Stimulated activated CD4-positive, alpha-beta T cell treated with anti-CD3 and anti-CD28 coated beads, TNF-alpha, amount 100 ng/mL, for 24 hours (primary cell): ENCODE data around the gene JMJD8.

ENCODE experiments used
- DNase-seq, 3 experiments: peaks; one replicate each; pipeline ENCODE4 v3.0.0-alpha.2; 2020; ENCODE audit warnings: low read depth in 3 of 3

JMJD8 gene

DNA sequence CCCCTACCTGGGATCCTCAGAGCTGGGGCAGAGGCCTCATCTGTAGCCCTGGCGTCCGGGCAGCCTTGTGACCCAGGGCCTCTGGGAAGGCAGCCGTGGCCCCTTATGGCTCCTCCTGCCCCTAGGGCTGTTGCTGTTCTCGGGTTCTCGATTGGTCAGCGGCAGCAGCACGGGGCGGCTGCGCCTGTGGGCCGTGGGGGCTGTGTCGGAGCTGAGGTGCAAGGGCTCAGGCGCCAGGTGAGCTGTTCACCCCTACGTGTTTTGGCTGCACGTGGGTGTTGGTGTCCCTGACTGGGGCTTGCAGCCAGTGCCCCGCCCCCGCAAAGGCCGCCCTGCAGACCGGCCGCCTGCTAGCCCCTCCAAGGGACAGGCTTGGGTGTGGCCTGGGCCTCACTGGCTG, 22.0 kb downstream of the JMJD8 start:
- DNase-seq = no peak

- DNase-seq = no peak
Measured at GRCh38 chr16:661184-661821, 22.8 kb downstream of the JMJD8 start.

DNA sequence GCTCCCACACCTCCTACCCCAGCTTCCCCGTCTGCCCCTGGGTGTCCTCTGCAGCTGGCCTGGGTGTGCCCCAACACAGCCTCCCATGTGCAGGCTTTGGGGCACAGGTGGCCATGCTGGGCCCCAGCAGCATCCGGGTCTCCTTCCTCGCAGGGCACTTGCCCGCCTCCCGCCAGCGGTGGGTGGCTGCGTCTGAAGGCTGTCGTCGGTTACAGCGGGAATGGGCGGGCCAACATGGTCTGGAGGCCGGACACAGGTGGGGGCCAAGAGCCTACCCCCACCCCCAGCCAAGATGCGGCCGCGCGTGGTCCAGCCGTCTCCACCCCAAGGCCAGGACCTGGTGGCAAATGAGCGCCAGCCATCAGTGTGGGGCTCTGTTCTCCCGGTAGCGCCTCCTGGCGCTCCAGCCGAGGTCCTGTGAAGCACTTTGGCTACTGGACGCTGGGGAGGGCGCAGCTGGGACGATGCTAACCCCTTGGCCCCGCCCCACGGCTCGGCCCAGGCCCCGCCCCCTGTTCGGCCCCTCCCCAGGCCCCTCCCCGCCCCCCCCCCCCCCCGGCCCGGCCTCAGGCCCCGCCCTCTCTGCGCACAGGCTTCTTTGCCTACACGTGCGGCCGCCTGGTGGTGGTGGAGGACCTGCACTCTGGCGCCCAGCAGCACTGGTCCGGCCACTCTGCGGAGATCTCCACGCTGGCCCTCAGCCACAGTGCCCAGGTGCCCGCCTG, 23.5 kb downstream of the JMJD8 start:
- peak in 2 of 3 experiments; percentile 38 to 66 for DNase-seq

- DNase-seq = no peak
Measured at GRCh38 chr16:660132-660458, 24.0 kb downstream of the JMJD8 start.

DNA sequence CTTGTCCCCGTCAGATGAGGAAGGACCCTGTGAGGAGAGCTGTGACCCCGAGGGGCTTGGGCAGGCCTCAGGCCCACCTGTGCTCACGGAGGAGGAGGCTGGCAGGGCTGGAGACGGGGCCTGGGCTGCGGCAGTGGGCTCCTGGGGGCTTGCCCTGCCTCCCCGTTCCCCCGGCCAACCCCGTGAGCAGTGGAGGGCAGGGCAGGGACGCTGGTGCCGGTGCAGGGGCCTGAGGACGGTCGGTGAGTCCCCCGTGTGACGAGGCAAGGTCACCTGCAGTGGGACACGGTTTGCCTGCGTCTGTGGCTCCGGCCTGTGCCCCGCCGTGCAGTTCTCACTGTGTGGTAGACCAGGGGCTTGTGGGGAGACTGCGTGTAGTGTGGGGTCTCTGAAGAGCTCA, 24.5 kb downstream of the JMJD8 start:
- DNase-seq = no peak

GRCh38 chr16:658679-659571, 25.2 kb downstream of the JMJD8 start:
- no peak for DNase-seq

DNA sequence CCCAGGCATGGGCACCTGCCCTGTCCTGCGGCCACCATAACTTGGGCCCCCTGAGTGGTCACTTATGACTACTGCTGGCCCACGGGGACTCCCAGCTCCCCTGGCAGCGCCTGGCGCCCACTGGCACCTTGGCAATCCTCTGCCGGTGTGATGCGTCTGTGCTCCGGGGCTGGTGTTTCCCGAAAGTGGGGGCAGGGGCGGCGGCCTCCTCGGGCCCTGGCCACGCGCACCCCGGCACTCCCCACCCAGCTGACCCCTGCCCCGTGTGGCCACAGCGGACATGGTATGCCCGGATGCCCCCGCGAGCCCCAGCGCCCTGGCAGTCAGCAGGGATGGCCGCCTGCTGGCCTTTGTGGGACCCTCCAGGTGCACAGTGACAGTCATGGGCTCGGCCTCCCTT, 26.6 kb downstream of the JMJD8 start:
- DNase-seq = no peak

DNA sequence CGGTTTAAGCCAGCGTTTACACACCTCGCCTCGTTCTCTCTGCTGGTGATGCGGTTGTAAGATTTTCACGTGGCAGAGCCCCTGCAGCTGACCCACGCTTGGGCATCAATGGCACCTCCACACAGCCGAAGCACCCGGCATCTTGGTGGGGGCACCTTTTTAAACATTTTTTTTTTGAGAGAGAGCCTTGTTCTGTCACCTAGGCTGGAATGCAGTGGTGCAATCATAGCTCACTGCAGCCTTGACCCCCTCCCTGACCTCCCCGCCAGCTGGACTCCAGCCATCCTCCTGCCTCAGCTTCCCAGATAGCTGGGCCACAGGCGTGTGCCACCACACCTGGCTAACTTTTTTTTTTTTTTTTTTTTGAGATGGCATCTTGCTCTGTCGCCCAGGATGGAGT, 30.1 kb downstream of the JMJD8 start:
- DNase-seq = no peak

GRCh38 chr16:652454-653305, 31.5 kb downstream of the JMJD8 start:
- no peak for DNase-seq

GRCh38 chr16:651844-652243, 32.3 kb downstream of the JMJD8 start:
- no peak for DNase-seq

DNA sequence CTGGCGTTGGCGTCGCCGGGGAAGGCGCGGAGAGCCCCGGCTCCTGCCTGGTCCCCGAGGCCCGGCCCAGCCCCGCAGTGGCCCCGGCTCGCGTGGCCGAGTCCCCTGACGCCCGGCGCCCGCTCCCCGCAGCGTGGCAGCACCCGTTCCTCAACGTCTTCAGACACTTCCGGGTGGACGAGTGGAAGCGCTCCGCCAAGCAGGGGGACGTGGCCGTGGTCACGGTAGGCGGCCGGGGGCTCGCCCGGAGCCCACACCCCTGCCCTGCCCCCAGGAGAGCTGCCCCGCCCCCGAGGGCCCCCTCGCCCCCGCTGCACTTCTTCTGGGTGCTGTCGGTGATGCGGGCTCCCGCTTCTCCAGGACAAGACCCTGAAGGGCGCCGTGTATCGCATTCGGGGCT, 34.5 kb downstream of the JMJD8 start:
- DNase-seq = no peak

DNA sequence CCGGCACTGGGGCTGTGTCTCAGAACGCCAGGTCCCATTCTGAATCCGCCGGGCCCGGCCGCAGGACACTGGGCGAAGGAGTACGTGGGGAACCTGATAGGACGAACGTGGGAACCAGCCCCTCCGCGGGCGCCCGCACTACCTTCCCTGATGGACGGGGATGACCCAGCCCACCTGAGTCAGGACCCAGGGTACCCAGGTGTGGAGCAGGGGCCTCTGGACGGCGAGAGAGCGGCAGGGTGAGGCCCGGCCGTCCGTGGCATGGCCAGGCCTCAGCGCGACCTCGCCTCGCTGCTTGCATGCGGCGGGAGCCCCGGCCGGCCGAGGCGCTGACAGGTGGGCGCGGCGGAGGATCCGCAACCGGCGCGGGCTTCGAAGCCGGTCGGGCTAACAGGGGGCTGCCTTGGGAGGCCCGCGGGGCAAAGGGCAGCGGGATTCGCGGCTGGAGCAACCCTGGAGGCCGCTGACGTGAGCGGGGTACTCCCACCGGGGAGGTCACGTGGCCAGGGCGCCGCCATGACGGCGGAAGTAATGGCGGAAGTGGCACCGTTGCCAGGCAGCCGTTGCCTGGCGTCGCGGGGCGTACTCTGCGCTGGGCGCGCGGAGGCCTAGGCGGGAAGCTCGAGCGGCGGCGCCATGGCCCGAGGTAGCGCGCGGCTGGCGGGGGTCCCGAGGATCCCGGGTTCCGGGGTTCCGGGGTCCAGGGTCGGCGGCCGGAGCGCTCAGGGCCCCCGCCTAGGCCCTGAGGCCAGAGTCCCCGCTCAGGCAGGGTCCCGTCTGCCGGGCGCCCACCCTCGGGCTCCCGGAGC, 35.1 kb downstream of the JMJD8 start, which contains the start of gene WDR90:
TSS of gene WDR90 (plus strand) at position 585 of the 809 bp plus-strand sequence. CDS start at position 637, 52 bp downstream.
- peak; percentile 87 to 93 (median 88) for DNase-seq

- peak in 1 of 3 experiments; percentile 61 for DNase-seq
Measured at GRCh38 chr16:648071-648780, 35.9 kb downstream of the JMJD8 start.

DNA sequence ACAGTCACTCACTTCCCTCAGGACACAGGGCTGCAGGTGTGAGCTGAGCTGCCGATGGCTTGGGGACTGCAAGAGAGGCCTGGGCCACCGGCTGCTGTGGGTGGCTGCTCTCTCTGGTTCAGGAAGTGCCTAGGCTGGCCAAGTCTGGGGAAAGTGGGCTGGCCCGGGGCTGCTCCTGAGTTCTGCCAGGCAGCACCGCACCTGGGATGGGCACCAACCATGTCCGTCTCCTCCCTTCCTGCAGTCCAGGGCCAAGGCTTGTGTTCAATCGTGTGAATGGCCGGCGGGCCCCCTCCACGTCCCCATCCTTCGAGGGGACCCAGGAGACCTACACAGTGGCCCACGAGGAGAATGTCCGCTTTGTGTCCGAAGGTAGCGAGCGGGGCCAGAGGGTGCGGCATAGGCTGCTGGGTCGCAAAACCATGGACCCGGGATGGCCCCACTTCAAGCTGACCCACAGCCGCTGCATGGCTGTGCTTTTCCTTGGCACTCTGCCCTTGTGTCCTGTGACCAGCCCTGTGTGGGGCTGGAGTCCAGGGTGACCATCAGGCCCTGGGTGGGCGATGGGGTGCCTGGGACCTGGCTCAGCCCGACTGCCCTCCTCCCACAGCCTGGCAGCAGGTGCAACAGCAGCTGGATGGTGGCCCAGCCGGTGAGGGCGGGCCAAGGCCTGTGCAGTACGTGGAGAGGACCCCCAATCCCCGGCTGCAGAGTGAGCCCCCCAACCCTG, 36.8 kb downstream of the JMJD8 start:
- DNase-seq = no peak

DNA sequence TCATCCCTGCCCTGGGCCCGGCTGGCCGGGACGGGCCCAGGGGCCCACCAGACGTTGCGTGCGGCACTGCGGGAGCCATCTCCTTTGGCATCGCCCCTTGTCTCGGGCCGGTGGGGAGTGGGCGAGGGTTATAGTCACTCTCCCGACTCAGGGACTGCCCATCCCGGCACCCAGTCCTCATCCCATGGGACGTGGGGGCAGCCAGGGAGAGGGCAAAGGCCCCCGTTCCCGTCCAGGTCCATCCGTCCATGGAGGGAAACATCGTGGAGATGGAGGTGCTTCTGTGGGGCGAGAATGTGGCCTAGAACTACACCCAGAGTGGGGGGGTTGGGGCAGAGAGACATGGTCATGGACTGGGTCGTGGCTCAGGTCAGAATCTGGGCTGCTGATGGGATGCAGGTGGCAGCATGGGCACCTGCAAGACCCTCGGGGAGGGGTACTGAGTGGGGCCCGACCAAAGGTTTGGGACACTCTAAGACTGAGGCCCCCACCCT, 37.4 kb downstream of the JMJD8 start:
- DNase-seq = no peak

- DNase-seq = no peak
Measured at GRCh38 chr16:645852-646678, 38.1 kb downstream of the JMJD8 start.

GRCh38 chr16:644556-644955, 39.6 kb downstream of the JMJD8 start:
- no peak for DNase-seq

GRCh38 chr16:643050-643368, 41.1 kb downstream of the JMJD8 start:
- no peak for DNase-seq
